GM21390 (cell line): ENCODE measurements around the gene CACNA1C.

Source experiments
- ATAC-seq: cut with Tn5 transposase; IDR thresholded peaks from one replicate; pipeline ENCODE4 v1.9.1; 2021; ENCODE audit not compliant: unreplicated experiment

The CACNA1C gene

GRCh38 chr12:2034633-2035430 is 18.0 kb upstream of the CACNA1C start:
- peak; percentile 86 for ATAC-seq

- ATAC-seq, result no peak
Observed at GRCh38 chr12:2035431-2036055, 17.2 kb upstream of the CACNA1C start.

GRCh38 chr12:2039034-2039433 is 13.8 kb upstream of the CACNA1C start:
- no peak for ATAC-seq

- no peak for ATAC-seq
Observed at GRCh38 chr12:2043054-2043453, 9.7 kb upstream of the CACNA1C start.

- no peak for ATAC-seq
Observed at GRCh38 chr12:2044165-2044564, 8.6 kb upstream of the CACNA1C start.

GRCh38 chr12:2046957-2047356 is 5.8 kb upstream of the CACNA1C start:
- ATAC-seq, result no peak

GRCh38 chr12:2047752-2048151 is 5.0 kb upstream of the CACNA1C start:
- ATAC-seq, result no peak

GRCh38 chr12:2049604-2050540 is 2.9 kb upstream of the CACNA1C start:
- no peak for ATAC-seq

GRCh38 chr12:2051700-2052621 is 826 bp upstream of the CACNA1C start:
- ATAC-seq, result no peak

GRCh38 chr12:2053691-2054090 is 904 bp downstream of the CACNA1C start:
- ATAC-seq, result no peak

GRCh38 chr12:2054091-2055018 is 1.6 kb downstream of the CACNA1C start:
- no peak for ATAC-seq

GRCh38 chr12:2057041-2057794 is 4.4 kb downstream of the CACNA1C start:
- ATAC-seq, result no peak

GRCh38 chr12:2057795-2058408 is 5.1 kb downstream of the CACNA1C start:
- ATAC-seq, result no peak

- ATAC-seq, result no peak
Observed at GRCh38 chr12:2058837-2059236, 6.0 kb downstream of the CACNA1C start.

- ATAC-seq, result no peak
Observed at GRCh38 chr12:2061402-2061801, 8.6 kb downstream of the CACNA1C start.

GRCh38 chr12:2064071-2064507 is 11.3 kb downstream of the CACNA1C start:
- no peak for ATAC-seq

GRCh38 chr12:2068653-2069052 is 15.9 kb downstream of the CACNA1C start:
- no peak for ATAC-seq

- no peak for ATAC-seq
Observed at GRCh38 chr12:2070440-2071045, 17.8 kb downstream of the CACNA1C start.
